Sigmoid colon (tissue), 7 donors: ENCODE results near the gene PRR14L. TPM values are rescaled to one million over a fixed set of nuclear protein-coding genes. Genes with fewer than 3 reads are reported as not detected.
"Not testable (repeated sequence)": the region's sequence is repeated elsewhere in the genome, so short reads cannot be mapped to it uniquely, and the experiment has no call there.

ENCODE experiments used
- DNase-seq: peaks from one replicate; pipeline ENCODE4 v3.0.0-alpha.2; 2019
- H3K27ac ChIP-seq, 4 donors: fragments of 200-600 bp; sonication (generic); one replicate each; pipeline ENCODE4 v1.5.1; 2016 to 2019; ENCODE audit warnings: mild to moderate bottlenecking in 1 of 4
- H3K27me3 ChIP-seq, 3 donors: fragments of 200-600 bp; sonication (generic); one replicate each; pipeline ENCODE4 v1.5.1; 2019; ENCODE audit warnings: mild to moderate bottlenecking in 1 of 3
- H3K36me3 ChIP-seq, 4 donors: fragments of 200-600 bp; sonication (generic); one replicate each; pipeline ENCODE4 v1.5.1; 2016 to 2019
- H3K4me1 ChIP-seq, 4 donors: fragments of 200-600 bp; sonication (generic); one replicate each; pipeline ENCODE4 v1.5.1; 2017 to 2019
- H3K4me3 ChIP-seq, 4 donors: fragments of 200-600 bp; sonication (generic); one replicate each; pipeline ENCODE4 v1.5.1; 2017 to 2019; ENCODE audit warnings: mild to moderate bottlenecking in 2 of 4, moderate library complexity in 1 of 4
- H3K9me3 ChIP-seq, 4 donors: fragments of 200-600 bp in 3 of 4; sonication (generic) in 3 of 4; one replicate each; pipeline versions ENCODE4 v1.5.1 to v1.6.1; 2013 to 2019
- EP300 ChIP-seq, 4 donors: sonication (generic); formaldehyde crosslinking; IDR thresholded peaks; one replicate each; pipeline ENCODE4 v1.6.1; 2017; ENCODE audit warnings: antibody characterized with exemption in 4 of 4
- POLR2A ChIP-seq, 2 donors: fragments of 450-650 bp; IDR thresholded peaks; one replicate each; pipeline ENCODE4 v1.6.1; 2016; ENCODE audit warnings: antibody characterized with exemption in 2 of 2, mild to moderate bottlenecking in 2 of 2, moderate library complexity in 2 of 2
- POLR2AphosphoS5 ChIP-seq, 4 donors: sonication (generic); formaldehyde crosslinking; IDR thresholded peaks; one replicate each; pipeline ENCODE4 v1.6.1; 2017; ENCODE audit warnings: antibody characterized with exemption in 4 of 4
- WGBS, 2 donors: extraction: QIAGEN DNeasy Blood & Tissue Kit; methylation state at CpG; one replicate each; pipeline ENCODE4 v1.1.7; 2013; 5-methylcytosine and 5-hydroxymethylcytosine counted together
- intact Hi-C: fragments of 100-400 bp; cut with DNase I; formaldehyde crosslinking; loops from one replicate; pipeline ENCODE4 v1.15.1; 2023
- polyA plus RNA-seq, 3 donors: library from polyadenylated mRNA; stranded (reverse); fragments of 200-250 nt; gene quantifications; one replicate each; pipeline ENCODE4 v1.2.3, GENCODE V29; 2013
- total RNA-seq, 4 donors: library from RNA; depleted of rRNA; stranded (reverse); fragments of >200 nt; gene quantifications; one replicate each; pipeline ENCODE4 v1.1.0, GENCODE V29; 2016
- TF ChIP-seq, protein P1 (sequence below), 4 experiments: fragments of 450-650 bp in 3 of 4; fragments of 200-600 bp in 1 of 4; IDR thresholded peaks; one replicate each; pipeline ENCODE4 v1.5.1; 2016 to 2019; ENCODE audit warnings: antibody characterized with exemption in 4 of 4, mild to moderate bottlenecking in 3 of 4, moderate library complexity in 2 of 4
- donor health status: healthy with polysubstance abuse.
- donor health status: Bipolar disorder and iron deficiency.
- donor health status: healthy.

Gene PRR14L
- total and polyA plus RNA-seq, 7 donors, result 6.0 to 24.4 (median 12.7) TPM

DNA sequence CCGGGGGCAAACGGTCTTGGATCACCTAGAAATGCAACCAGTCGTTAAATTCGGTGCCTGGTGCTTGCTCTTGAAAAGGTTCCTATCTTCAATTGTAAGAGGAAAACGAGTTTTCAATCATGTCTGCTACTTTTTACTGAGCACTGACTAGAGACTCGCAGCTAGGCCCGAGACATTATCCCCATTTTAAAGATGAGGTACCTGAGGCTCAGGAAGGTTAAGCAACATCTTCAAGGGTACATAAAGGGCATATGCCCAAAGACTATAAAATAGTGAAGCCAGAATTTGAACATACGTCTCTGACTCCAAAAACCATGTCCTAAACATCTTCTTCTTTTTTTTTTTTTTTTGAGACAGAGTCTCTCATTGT lies 87.3 kb downstream of the PRR14L start:
- no peak for DNase-seq
- no peaks in the 10 kb centered on the region for H3K9me3 ChIP-seq
- H3K27ac ChIP-seq, result peak overlapping the region; percentile 74 to 78 (median 76)
- H3K4me1 ChIP-seq, result peaks cover 0 to 19% (median 13%) of the 10 kb centered on the region in 4 donors
- H3K36me3 ChIP-seq, result no peaks in the 10 kb centered on the region
- peak overlapping the region; percentile 64 to 94 (median 80) for H3K4me3 ChIP-seq
- intact Hi-C loops, result loop anchor here (2.0 kb wide), 1 partner anchor 90 kb away; no protein-coding TSS in a partner anchor
- TF ChIP-seq EP300 (IDR thresholded peaks at IDR 0.05), result no peak
- TF ChIP-seq, protein P1, sequence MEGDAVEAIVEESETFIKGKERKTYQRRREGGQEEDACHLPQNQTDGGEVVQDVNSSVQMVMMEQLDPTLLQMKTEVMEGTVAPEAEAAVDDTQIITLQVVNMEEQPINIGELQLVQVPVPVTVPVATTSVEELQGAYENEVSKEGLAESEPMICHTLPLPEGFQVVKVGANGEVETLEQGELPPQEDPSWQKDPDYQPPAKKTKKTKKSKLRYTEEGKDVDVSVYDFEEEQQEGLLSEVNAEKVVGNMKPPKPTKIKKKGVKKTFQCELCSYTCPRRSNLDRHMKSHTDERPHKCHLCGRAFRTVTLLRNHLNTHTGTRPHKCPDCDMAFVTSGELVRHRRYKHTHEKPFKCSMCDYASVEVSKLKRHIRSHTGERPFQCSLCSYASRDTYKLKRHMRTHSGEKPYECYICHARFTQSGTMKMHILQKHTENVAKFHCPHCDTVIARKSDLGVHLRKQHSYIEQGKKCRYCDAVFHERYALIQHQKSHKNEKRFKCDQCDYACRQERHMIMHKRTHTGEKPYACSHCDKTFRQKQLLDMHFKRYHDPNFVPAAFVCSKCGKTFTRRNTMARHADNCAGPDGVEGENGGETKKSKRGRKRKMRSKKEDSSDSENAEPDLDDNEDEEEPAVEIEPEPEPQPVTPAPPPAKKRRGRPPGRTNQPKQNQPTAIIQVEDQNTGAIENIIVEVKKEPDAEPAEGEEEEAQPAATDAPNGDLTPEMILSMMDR (IDR thresholded peaks at IDR 0.05), result no peak
- no peak for TF ChIP-seq POLR2AphosphoS5 (IDR thresholded peaks at IDR 0.05)
- no peak for TF ChIP-seq POLR2A (IDR thresholded peaks at IDR 0.05)
- WGBS, 2 donors, result 21 to 58% methylated on average over 8 of the region's 8 CpGs
- no peaks in the 10 kb centered on the region for H3K27me3 ChIP-seq

DNA sequence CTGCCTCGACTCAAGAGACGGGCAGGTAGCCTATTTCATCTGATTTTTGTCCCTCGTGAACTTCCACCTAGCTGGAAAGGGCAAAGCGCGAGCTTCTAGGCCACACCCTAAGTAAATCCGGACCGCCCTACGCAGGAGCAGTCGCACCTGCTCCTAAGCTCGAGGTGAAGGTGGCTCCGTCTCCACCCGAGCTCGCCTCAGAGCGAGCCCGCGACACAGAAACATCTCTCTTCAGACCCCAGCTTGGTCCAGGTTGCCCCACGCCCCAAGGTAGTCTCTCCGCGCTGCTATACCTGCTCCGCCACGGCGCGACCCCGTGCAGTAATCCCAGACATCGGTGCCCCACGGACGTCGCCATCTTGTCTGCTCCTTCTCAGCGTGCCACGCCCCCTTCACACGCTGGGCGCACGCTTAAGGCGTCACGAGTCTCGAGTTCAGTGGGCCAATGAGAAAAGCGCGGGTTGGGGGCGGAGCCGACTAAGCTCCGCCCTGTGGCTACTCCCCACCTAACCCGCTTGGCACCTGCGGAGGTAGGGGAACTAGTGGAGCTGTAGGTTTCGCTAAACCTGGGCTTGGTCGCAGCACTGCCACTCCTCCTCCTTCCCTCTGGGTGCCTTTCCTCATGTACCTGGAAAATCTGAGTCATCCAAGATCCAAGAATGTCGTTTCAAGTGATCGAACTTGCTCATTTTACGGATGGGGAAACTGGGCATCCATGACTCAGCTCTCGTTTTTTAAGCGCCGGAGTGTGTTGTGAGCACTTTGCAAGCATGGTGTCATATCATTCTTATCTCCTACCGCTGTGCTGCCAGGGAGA lies 87.9 kb downstream of the PRR14L start, which contains the start of gene PISD:
Gene PISD (minus strand): TSS at position 365 of the 817 bp plus-strand sequence. CDS start 7 bp downstream, at position 358.
- 1 to 2% methylated on average over 52 of the region's 52 CpGs for WGBS, 2 donors
- no peaks in the 10 kb centered on the region for H3K9me3 ChIP-seq
- H3K36me3 ChIP-seq, result no peaks in the 10 kb centered on the region
- no peaks in the 10 kb centered on the region for H3K27me3 ChIP-seq
- DNase-seq, result peak; percentile 97
- H3K4me3 ChIP-seq, result peak within 1 kb of the TSS; percentile 64 to 94 (median 80)
- TF ChIP-seq, protein P1 (IDR thresholded peaks at IDR 0.05), result no peak
- TF ChIP-seq POLR2AphosphoS5 (IDR thresholded peaks at IDR 0.05) (peak; percentile 50 to 86 (median 82)), EP300 (IDR thresholded peaks at IDR 0.05) (no peak), POLR2A (IDR thresholded peaks at IDR 0.05) (peak; percentile 6 to 50)
- intact Hi-C loops, result loop anchor here (2.0 kb wide), 1 partner anchor 91 kb away; no protein-coding TSS in a partner anchor
- H3K4me1 ChIP-seq, result peaks cover 0 to 19% (median 13%) of the 10 kb centered on the region in 4 donors
- peak within 1 kb of the TSS; percentile 74 to 78 (median 76) for H3K27ac ChIP-seq

DNA sequence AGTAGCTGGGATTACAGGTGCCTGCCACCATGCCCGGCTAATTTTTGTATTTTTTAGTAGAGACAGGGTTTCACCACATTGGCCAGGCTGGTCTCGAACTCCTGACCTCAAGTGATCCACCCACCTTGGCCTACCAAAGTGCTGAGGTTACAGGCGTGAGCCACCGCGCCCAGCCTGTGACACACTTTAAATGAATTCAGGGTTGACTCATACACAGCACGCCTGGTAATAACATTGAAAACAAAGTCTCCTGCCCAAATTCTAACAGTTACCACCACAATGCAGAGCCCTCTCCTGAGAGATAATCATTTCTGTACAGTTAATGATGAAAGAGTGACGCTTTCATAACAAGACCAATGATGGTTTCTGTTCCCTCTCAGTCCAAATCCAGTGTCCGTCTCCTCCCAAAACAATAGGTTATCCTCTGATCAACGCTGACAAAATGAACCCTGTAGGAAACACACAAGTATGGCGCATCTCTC lies 89.0 kb downstream of the PRR14L start:
- H3K36me3 ChIP-seq, intact Hi-C loops, DNase-seq, H3K9me3 ChIP-seq, H3K27me3 ChIP-seq: not testable (repeated sequence)
- Histone ChIP-seq H3K4me1 (peaks cover 0 to 19% (median 13%) of the 10 kb centered on the region in 4 donors), H3K4me3 (peak overlapping the region; percentile 64 to 94 (median 80)), H3K27ac (peak overlapping the region in 1 of 4 donors; percentile 76)
- WGBS, 2 donors, result 31 to 55% methylated on average over 10 of the region's 10 CpGs

DNA sequence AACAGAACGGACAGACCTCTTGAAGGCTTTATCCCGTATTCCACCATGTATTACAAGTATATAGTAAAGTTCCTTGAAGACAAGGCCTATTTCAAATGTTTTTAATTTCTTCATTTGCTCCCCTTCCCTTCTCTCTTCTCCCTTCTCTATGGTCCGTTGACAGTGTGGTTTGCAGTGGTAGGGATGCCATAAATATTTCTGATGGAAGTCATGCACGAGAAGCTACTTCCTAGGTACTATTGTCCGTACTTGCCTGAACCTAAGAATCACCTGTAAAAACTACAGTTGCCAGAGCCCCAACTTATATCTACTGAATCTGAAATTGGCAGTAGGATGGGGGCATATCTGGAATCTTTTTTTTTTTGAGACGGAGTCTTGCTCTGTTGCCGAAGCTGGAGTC lies 90.7 kb downstream of the PRR14L start:
- Histone ChIP-seq H3K9me3 (no peaks in the 10 kb centered on the region), H3K27ac (no peak overlapping the region), H3K4me3 (no peak overlapping the region), H3K27me3 (no peaks in the 10 kb centered on the region), H3K36me3 (no peaks in the 10 kb centered on the region), H3K4me1 (peaks cover 0 to 19% (median 13%) of the 10 kb centered on the region in 4 donors)
- no peak for DNase-seq
- TF ChIP-seq EP300 (IDR thresholded peaks at IDR 0.05), result no peak
- TF ChIP-seq, protein P1 (IDR thresholded peaks at IDR 0.05), result no peak
- TF ChIP-seq POLR2AphosphoS5 (IDR thresholded peaks at IDR 0.05), result no peak
- TF ChIP-seq POLR2A (IDR thresholded peaks at IDR 0.05), result no peak
- intact Hi-C loops, result no loop called here
- 88 to 89% methylated on average over 7 of the region's 7 CpGs for WGBS, 2 donors

DNA sequence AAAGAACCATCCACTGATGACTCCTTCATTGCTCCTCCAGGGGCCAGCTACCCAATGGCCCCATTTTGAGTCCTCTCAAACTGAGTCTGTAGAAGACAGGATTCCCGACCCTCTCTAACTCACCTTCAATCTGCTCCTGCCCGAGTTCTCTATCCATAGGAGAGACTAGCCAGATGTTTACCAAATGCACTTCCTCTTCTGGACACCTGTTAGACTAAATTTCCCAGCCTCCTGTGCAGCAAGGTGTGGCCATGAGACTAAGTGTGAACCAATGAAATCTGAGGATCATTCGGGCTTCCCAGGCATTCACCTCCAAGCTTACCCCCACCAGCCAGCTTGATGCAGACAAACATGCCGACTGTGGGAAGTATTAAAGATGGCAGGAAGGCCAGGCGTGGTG lies 95.5 kb downstream of the PRR14L start:
- peaks cover 0 to 12% (median 0%) of the 10 kb centered on the region in 4 donors for H3K4me1 ChIP-seq
- WGBS, 2 donors, result 82 to 91% methylated on average over 5 of the region's 5 CpGs
- intact Hi-C loops, result no loop called here
- DNase-seq, result no peak
- TF ChIP-seq, protein P1 (IDR thresholded peaks at IDR 0.05), result no peak
- TF ChIP-seq EP300 (IDR thresholded peaks at IDR 0.05) (no peak), POLR2AphosphoS5 (IDR thresholded peaks at IDR 0.05) (no peak), POLR2A (IDR thresholded peaks at IDR 0.05) (no peak)
- H3K4me3 ChIP-seq, result no peak overlapping the region
- no peak overlapping the region for H3K27ac ChIP-seq
- H3K36me3 ChIP-seq, result peaks cover 0 to 5% (median 0%) of the 10 kb centered on the region in 4 donors
- no peaks in the 10 kb centered on the region for H3K27me3 ChIP-seq
- no peaks in the 10 kb centered on the region for H3K9me3 ChIP-seq
